ENCODE measurements around the gene ATP1B1.

The ATP1B1 gene

DNA sequence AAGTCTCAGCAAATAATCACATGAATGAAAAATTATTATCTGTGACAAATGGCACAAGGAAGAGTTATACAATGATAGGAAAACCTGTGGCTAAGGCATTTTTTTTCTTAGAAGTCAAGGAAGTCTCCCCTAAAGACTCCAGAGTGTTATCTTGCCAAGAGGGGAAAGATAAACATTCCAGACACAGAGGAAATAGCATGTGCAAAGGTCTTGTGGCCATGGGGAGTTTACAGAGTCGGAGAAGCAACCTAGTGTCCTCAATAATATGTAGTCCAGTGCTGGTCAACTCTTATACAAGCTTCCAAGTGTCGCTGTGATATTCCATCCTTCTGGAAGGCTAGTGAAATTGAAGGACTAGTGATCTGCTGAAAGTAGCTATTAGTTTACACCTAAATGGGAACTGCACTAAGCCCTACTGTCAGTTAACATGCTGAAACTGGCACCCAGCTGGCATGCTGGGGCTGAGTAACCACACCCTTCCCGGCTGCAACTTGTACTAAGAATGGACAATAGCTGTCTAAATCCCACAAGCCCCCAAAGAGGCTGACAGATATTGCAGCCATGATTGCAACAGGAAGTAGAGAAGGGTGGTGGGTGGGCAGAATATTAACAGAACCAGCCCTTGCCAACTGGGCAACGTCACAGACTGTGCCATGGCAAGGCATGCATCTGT, 11.5 kb upstream of the ATP1B1 start:
- no peak for DNase-seq

GRCh38 chr1:169098380-169098779, 8.1 kb upstream of the ATP1B1 start:
- DNase-seq, result no peak

GRCh38 chr1:169099561-169099960, 6.9 kb upstream of the ATP1B1 start:
- no peak for DNase-seq

- no peak for DNase-seq
These were observed 6.3 kb upstream of the ATP1B1 start for GRCh38 chr1:169100208-169100607.

GRCh38 chr1:169100651-169101088, 5.8 kb upstream of the ATP1B1 start:
- DNase-seq, result no peak

DNA sequence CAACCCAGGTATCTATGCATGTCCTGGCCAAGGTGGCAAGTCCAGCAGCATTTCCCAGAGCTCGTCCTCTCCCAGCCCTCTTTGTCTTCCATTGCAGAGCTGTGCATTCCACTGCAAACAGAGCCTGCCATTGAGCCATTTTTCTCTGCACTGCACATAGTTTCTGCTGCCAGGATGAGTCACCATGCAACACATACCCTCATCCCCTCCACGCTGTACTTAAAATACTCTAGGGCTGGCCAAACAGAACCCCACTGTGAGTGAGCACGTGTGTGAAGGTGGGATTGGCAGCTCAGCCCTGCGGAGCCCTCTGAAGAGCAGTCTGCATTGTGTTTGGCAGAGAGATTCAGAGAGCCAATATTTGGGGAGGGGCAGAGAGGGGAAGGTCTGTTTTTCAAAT, 3.9 kb upstream of the ATP1B1 start:
- no peak for DNase-seq

DNA sequence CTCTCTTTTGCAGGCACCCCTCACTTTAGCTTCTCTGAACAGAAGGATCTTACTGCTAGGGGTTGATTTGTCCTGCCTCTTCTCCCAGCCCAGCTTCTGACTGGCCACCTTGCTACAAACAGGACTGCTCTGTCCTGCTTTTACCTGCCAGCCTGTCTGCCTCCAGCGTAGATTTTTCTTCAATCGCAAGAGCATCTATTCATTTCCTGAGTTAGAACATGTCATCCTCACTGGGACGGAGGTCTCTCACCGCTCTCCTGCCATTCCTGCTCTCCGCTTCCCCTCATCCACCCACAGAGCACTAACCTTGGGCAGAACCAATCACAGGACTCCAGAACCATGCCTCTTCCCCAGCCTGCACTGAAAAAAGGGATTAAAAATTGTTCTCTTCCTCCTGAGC, 3.5 kb upstream of the ATP1B1 start:
- DNase-seq, result no peak

DNA sequence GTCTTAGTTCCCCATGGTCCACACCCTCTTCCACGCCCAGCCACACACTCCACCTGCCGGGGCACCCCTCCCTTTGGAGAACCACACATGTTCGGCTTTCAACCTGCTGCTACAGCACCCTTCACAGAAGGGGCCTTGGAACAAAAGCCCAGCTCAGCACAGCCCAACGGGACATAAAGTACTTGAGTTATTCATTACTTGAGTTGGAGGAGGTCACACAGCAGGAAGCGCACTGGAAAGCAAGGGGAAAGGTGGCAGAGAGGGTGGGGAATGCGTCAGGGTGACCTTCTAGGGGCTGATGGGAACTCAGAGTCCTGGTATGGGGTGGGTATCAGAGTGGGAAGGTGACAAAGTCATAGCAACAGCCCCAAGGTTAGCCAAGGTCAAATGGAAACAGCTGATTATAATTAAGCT, 3.0 kb upstream of the ATP1B1 start:
- no peak for DNase-seq

DNA sequence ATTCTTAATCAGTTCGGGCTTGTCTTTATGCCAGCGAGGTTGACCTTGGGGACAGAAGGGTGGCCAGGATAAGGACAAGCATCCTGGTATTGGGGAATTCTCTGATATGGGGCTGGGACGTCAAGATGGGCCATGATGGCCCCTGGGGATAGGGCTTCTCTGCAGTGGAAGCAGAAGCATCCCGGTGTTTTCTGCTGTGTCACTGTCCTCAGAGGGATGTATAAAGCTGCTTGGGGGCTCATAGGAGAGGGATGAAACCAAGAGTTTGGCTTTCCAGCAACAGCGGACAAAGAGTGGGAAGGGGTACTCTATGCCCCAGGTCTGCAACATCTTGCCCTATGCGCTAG, 1.4 kb upstream of the ATP1B1 start:
- no peak for DNase-seq

- peak; percentile 26 for DNase-seq
These were observed 926 bp upstream of the ATP1B1 start for GRCh38 chr1:169105434-169106094.

DNA sequence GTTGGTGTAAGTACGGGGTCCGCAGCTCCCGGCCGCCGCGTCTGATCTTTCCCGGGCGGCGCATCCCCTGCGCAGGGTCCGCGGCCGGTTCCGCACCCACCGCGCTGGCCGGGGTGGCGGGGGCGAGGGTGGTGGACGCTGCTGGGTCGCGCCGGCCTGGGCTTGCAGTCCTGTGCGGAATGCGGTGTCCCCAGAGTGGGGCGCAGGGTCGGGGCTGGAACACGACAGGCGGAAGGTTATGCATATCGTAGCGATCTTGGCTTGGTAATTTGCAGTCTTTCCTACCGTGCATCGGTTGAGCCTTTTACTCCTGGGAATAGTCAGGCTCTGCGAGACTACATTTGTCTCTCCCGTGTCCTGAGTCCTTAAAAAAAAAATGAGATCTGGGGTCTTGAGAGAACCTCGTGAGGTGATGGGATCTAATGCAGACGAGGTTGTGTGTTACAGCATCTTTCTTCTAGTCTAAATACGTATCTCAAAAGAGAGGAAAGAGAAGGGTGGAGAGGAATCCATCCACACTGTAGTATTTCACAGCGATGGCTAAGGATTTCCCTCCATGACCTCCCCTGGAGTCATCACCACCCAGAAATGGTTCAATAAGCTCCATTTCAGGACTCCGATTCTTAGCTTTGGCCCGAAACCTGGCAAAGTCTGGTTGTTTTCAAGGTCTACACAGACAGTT, 572 bp downstream of the ATP1B1 start:
- DNase-seq, result peak; percentile 29

DNA sequence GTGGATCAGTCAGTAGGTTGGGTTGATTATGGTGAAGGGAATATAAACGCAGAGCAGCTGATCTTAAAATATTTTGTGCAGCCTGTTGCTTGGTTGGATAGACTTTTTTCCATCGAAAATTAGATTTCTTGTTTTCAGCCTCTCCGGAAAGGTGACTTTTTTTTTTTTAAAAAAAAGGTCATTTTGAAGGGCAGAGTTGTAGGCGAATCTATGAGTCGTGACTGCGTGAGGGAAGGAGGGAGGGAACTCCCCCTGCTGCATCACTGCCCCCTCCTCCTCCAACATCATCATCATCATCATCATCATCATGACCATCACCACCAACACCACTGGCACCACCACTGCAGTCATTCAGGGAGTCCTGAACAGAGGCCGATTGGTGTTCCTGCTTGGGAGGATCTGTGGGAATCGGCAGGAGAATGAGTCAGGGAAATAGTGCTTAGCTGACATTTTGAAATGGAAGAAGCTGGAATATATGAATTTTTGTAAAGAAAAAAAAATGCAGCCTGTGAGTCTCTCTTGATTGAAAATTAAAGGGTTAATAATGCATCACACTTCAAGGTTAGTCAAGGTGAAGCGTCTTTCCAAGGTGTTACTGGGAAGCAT, 1.2 kb downstream of the ATP1B1 start:
- peak; percentile 19 for DNase-seq

DNA sequence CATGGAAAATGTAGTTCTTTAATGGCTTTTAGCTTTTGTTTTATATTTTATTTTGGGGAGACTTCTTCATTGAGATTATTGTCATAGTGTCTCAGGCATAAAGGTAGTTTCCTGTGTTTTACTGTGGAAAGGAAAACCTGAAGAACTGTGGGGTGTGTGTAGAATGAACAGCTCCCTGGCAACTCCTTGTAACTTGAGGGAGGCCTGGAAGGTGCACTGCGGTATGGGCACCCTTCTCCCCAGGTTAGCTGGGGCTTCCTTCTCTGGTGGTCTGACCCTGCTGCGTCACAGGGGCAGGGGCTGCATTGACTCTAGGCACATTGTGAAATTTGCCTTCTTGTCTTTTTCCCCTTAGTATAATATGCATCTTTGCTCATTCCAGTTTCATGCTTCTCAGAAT, 1.7 kb downstream of the ATP1B1 start:
- no peak for DNase-seq

DNA sequence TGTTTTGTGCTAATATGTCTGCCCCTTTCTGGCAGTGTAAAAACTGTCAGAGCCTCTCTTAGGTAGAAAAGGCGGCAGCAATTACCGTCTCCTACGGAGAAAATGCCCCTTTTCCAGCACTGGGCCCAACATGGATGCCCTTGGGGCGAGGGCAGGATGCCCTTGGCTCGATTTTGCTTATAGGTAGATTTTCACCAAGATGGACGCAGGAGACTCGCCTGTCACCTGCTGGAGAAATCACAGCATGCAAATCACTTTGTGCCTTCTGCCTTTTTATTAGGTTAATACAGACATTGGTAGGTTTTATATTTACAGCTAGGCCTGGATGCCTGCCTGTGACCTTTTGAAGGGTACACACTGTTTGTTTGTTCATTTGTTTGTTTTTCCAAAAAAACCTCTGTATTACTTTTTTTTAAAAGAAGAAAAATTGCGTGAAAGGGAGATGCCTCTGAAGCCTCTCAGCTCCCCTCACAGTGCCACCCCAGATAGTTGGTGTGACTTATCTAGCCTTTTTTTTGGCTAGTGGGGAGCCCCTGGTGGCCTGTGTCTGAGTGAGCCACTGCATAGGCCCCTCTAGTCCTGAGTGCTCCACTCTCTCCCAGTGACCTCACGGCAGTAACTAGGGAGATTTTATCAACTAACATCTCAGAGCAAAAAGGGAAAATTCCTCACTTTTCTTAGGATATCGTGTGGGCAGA, 2.5 kb downstream of the ATP1B1 start:
- no peak for DNase-seq

- DNase-seq, result no peak
These were observed 3.2 kb downstream of the ATP1B1 start for GRCh38 chr1:169109561-169110134.

DNA sequence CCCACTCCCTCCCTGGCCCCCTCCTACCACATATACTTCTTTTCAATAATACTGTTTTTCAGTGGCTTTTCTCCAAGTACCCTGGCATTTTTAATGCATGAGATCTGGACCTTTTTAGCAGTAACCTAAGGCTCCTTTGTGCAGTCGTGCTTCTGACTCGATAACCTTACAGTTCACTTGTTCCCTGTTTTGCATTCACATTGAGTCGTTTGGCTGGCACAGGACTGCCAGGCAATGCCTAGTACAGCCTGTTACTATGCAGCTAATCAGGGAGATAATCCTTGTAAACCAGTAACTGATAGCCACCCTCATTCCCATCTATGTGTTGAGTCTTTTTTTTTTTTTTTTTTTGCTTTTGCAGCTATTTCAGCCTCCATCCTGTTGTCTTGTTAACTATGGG, 3.7 kb downstream of the ATP1B1 start:
- DNase-seq, result no peak

- DNase-seq, result no peak
These were observed 4.4 kb downstream of the ATP1B1 start for GRCh38 chr1:169110689-169111447.

DNA sequence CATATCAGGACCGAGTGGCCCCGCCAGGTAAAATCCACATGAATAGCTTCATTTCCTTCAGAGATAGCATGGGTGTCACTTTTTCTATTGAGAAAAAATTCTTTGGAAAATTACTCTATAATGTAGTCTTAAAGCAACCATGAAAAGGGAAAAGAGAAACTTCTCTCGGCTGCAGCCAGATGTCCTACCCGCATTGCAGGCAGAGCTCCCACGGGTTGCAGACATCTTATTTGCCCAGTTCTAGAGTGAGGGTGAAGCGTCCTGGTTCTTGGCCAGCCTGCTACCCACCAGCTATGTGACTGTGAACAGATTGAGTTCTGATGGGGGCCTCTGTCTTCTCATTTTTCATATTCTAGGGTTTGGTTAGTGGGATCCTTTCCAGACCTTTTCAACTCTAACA, 5.0 kb downstream of the ATP1B1 start:
- no peak for DNase-seq

- DNase-seq, result no peak
These were observed 5.8 kb downstream of the ATP1B1 start for GRCh38 chr1:169112241-169112640.

GRCh38 chr1:169113613-169114119, 7.2 kb downstream of the ATP1B1 start:
- no peak for DNase-seq

DNA sequence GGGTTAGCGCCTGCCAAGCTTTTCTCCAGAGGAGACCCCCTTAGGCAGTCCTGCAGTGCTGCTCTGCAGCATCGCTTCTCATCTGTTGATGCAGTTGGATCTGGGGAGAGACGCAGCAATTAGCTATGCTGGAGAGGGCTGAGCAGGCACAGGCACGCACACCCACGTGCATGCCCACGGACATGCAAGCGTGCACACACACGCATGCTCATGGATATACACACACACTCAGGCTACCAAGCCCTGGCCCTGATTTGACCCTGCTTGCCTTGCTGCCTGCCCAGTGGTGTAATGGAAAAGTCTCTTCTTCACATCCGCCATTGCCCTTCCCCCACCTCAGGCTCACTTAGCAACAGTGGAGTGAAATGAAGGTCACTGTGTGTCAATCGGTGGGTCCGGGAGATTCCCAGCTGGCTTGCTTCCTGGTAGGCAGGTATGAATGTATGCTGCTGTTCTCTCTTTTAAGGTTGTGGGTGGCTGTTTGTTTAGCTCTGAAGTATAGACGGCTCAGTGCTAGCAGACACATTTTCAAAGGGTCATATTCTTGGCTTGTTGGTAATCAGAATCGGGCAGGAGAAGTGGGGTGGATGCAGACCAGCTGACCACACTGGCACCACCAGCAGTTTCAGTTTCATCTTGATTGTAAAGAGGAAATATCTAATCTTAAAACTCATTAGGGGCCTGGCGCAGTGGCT, 9.5 kb downstream of the ATP1B1 start:
- no peak for DNase-seq
